HG02970 (cell line): ENCODE data around the gene SAPCD1.

Source experiments
- ATAC-seq: cut with Tn5 transposase; IDR thresholded peaks from one replicate; pipeline ENCODE4 v1.9.1; 2021; ENCODE audit warnings: mild to moderate bottlenecking, moderate library complexity, moderate number of reproducible peaks; ENCODE audit not compliant: unreplicated experiment, low FRiP score

The SAPCD1 gene

DNA sequence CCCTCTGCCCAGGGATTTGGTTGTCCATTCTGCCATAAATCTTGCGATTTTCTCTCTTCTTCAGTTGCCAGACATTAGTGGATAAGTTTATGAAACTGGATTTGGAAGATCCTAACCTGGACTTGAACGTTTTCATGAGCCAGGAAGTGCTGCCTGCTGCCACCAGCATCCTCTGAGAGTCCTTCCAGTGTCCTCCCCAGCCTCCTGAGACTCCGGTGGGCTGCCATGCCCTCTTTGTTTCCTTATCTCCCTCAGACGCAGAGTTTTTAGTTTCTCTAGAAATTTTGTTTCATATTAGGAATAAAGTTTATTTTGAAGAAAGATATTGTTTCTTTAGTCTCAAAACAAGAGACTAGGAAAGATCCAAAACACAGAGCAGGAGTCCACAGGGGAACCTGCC lies at the start of gene SAPCD1:
TSS of gene SAPCD1 (plus strand) at position 301 of the 400 bp plus-strand sequence. CDS start 399 bp downstream, outside the sequence.
- no peak for ATAC-seq

DNA sequence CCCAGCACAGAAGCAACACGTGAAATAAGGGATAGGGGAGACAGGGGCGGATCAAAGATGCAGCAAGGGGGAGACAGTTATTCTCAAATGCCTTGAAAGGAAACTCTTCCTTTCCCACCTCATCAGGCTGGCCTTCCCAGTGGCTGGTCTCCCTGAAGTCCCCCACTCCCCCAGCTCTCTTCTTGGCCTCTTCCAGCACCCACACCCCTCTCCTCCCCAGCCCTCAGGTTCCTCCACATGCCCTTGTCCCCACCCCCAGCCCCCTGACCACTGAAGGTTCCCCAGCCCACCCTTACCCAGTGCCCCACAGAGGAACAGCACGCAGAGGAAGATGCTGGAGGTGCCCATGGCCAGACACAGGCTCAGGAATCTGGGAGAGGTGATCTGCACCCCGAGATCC lies 49.0 kb upstream of the SAPCD1 start:
- no peak for ATAC-seq

DNA sequence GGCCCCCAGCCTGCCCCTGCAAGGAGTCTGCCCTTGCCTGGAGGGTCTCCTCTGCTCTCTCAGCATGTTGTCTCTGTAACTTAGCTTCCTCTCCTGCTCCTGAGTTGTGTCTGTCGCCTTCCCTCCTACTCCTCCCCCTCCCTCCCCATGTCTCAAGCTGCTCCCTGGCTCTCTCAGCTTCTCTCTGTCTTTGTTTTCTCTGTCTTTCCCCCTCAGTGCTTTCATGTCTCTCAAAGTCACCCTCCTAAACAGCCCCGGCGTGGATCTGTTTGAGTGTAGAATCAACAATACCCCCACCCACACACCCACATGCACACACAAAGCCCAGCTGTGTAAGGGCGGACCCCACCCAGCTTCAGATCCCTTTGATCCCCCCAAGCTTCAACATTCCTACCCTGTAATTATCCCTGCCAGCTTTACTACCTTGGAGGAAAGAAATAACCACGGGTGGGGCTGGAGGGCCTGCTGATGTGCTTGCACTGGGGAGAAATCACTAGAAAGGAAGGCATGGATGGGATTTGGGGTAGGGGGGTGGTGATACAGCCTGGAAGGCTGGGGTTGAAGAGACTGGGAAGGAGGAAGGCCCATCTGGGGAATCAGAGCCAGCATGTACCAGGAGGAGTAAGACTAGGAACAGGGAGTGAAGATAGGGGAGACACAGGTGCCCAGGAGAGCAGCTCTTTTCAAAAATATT lies 48.3 kb upstream of the SAPCD1 start:
- ATAC-seq: no peak

GRCh38 chr6:31715022-31715958 lies 47.2 kb upstream of the SAPCD1 start, which contains the start of gene LY6G6D:
Gene LY6G6D, plus strand, starts transcription at chr6:31715348. Its CDS starts 8 bp downstream, at chr6:31715356.
- ATAC-seq: no peak

- no peak for ATAC-seq
Measured at GRCh38 chr6:31717499-31718222, 44.8 kb upstream of the SAPCD1 start.

DNA sequence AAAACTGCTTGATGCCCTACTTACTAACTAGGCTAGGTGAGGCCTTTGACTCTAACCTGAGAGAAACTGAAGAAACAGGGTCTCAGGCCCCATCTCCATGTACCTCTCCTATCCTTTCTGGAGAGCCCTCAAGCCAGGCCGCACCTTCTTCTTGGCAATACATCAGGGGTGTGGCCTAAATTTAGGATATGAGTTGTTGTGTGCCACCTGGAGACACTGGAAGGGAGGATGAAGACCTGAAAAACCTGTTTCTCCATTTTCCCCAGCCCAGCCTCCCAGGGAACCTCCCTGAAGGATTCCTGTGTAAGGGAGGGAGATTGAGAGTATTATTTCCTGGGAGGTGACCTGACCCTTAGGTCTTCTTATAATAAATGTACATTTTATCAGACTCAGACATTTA lies 44.2 kb upstream of the SAPCD1 start:
- no peak for ATAC-seq

DNA sequence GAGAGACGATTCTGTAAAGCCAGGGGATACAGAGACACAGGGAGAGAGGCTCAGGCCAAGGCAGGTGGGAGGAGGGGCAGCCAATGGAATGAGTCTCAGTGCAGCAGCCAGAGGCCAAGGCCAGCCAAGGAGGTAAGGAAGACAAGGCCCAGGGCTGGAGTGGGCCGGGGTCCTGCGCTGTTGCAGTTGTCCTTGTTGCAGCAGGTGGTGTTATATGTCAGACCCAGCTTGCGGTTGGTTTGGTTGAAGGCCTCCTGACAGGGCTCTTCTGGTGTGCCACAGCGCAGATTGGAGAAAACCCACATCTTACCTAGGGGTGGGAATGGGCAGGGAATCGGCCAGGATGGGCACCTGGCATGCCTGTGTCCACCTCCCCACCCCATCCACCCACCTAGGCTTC lies 43.5 kb upstream of the SAPCD1 start:
- ATAC-seq: no peak

DNA sequence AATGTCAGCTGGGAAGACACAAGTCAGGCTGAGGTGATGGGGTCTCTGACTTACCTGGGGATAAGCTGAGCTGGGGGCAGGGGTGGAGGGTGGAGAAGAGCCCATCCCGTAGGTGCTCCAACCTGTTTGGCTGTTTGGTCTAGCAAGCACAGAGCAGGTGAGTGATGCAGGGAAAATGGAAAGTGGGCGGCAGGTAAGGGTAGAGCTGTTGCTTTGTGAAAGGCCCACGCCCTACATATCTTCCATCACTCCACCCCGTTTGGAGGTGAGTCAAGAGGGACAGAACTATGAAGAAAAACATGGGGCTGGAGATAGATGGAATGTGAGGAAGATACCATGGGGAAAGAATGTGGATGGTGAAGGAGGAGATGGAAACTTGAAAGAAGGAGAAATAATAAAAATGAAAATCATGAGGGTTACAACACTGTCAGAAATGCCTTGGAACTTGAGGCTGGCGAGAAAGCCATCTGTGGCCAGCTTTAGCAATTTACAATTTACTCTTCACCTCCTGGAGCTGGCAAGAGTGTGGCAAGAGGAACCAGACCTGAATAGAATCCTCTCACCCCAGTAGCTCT lies 42.2 kb upstream of the SAPCD1 start:
- no peak for ATAC-seq

- no peak for ATAC-seq
Measured at GRCh38 chr6:31721351-31722020, 41.0 kb upstream of the SAPCD1 start, which contains the start of gene LY6G6C. Gene LY6G6C, minus strand, starts transcription at chr6:31721746. Its CDS starts 67 bp downstream, at chr6:31721679.

DNA sequence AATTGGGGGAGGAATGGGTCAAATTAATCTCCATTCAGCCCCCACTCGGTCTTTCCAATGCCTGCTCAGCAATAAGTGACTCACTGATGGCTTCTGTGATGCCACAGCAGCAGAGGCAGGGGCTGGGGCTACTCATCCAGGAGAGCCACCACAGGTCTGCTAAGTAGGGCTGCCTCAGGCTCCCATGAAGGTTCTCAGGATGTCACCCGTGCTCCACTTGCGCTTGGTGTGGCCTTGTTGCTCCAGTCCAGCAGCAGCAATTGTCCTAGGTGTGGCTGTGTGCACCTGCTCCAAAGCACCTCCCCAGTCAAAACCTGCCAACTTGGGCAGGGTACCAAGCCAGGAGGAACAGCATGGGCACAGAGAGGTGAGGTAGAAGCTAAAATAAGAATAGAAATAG lies 40.3 kb upstream of the SAPCD1 start:
- ATAC-seq: no peak

DNA sequence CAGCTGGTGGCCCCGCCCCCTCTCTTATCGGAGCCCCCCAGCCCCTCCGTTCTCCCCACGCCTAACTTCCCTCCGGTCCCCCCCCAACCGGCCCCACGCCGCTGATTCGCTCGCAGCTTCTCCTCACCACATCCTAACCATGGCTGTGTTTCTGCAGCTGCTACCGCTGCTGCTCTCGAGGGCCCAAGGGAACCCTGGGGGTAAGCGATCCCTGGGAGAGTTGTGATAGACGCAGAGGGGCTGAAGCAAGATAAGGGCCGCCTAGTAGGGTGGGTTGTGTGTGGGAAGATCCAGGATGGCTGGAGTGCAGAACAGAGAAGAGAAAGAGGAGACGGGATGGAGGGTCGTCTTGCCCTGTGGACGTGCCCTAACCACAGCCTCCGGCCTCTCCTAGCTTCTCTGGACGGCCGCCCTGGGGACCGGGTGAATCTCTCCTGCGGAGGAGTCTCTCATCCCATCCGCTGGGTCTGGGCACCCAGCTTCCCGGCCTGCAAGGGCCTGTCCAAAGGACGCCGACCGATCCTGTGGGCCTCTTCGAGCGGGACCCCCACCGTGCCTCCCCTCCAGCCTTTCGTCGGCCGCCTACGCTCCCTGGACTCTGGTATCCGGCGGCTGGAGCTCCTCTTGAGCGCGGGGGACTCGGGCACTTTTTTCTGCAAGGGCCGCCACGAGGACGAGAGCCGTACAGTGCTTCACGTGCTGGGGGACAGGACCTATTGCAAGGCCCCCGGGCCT lies 39.0 kb upstream of the SAPCD1 start, which contains the start of gene MPIG6B:
TSS of gene MPIG6B (plus strand) at position 129 of the 735 bp plus-strand sequence. CDS start at position 140, 11 bp downstream.
- ATAC-seq: no peak

DNA sequence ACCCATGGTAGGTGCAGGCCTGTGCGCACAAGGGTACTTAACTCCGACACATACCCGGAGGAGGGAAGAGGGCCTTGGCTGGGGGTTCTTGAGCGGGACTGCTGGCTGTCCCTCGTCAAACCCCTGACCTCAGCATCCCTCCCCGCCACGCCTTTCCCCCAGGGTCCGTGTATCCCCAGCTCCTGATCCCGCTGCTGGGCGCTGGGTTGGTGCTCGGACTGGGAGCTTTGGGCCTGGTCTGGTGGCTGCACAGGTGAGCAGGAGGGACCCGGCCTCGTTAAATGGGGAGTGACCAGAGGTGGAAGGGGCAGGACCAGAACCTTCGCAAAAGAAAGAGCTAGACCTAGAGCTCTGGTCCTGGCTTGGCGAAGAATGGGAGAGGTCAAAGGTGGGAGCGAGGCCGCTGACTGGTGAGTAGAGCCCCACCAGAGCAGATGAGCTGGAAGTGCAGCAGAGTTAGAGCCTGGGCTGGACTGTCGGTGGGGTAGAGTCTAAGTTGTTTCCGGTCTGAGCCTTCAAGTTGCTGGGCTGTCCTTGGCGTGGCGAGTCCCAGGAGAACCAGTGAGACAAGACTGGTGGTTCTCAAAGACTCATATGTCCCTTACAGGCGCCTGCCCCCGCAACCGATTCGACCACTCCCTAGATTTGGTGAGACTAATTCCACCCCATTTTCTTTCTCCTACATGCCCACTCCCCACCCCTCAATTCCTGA lies 38.3 kb upstream of the SAPCD1 start:
- ATAC-seq: no peak

DNA sequence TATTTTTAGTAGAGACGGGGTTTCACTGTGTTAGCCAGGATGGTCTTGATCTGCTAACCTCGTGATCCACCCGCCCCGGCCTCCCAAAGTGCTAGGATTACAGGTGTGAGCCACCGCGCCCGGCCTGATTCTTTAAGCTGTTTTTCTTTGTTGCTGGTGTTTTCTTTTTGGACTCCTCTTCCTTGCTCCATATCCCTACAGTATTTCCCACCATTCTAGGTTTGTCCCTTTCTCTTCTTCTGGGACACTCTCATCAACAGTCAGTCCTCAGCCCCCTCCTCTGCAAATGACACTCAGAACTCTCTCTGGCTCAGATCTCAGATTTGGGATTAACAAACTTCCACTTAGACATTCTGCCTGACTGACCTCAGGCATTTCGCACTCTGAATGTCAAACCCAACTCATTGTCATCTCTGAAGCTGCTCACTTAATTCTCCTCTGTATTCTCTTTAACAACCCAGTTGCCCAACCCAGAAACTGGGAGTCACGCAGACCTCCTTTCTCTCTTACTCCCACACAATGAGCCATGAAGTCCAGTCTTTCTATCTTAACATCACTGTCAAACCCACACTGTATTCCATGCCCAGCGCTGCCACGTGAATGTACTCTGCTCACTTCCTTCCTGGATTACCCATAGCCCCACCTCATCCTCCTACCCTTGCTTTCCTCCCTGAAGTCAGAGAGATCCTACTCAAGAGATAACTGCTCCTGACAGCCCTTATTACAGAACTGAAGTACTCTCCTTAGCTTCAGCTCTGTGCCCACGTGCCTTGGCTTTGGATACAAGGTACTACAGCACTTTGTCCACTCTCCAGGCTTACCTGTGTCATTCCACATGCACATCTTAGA lies 36.7 kb upstream of the SAPCD1 start:
- no peak for ATAC-seq

GRCh38 chr6:31727034-31727716 lies 35.3 kb upstream of the SAPCD1 start:
- no peak for ATAC-seq

- ATAC-seq: no peak
Measured at GRCh38 chr6:31727717-31728671, 34.5 kb upstream of the SAPCD1 start.
